MCF 10A (cell line): ENCODE measurements around the gene BRI3BP. TPM values are rescaled to one million over a fixed set of nuclear protein-coding genes. Genes with fewer than 3 reads are reported as not detected.

Experiments
- BruUV-seq: library from RNA; stranded (reverse); fragments of 400-500 nt; replicated peaks from 2 replicates; lab custom pipeline; 2021; lab: Mats Ljungman, UMichigan
- CTCF ChIA-PET: fragments of 300-600 bp; sonication (Branson Sonifier 250); formaldehyde crosslinking; extraction: SDS; loops from one replicate; lab custom pipeline; 2021; ENCODE audit warnings: antibody characterized with exemption, inconsistent platforms; lab: Yijun Ruan, JAX
- POLR2A ChIA-PET: fragments of 300-600, 350-650 bp; sonication (Branson Sonifier 250); formaldehyde crosslinking; extraction: SDS; loops from one replicate; lab custom pipeline; 2020; ENCODE audit warnings: antibody characterized with exemption, inconsistent platforms; lab: Yijun Ruan, JAX
- DNase-seq: peaks from one replicate; pipeline ENCODE4 v3.0.0-alpha.2; 2018; ENCODE audit not compliant: unreplicated experiment
- H3K27ac Mint-ChIP-seq: one replicate; pipeline ENCODE4 v1.8.0; 2022; ENCODE audit warnings: mild to moderate bottlenecking, low read depth, mixed read lengths; ENCODE audit not compliant: unreplicated experiment
- H3K27me3 Mint-ChIP-seq: one replicate; pipeline ENCODE4 v1.8.0; 2022; ENCODE audit warnings: mixed read lengths; ENCODE audit not compliant: insufficient read depth, unreplicated experiment
- H3K36me3 Mint-ChIP-seq: one replicate; pipeline ENCODE4 v1.8.0; 2022; ENCODE audit warnings: mild to moderate bottlenecking, moderate library complexity, mixed read lengths; ENCODE audit not compliant: insufficient read depth, unreplicated experiment
- H3K4me1 Mint-ChIP-seq: one replicate; pipeline ENCODE4 v1.8.0; 2022; ENCODE audit warnings: mixed read lengths; ENCODE audit not compliant: insufficient read depth, unreplicated experiment
- H3K4me3 Mint-ChIP-seq: one replicate; pipeline ENCODE4 v1.8.0; 2022; ENCODE audit warnings: mild to moderate bottlenecking, moderate library complexity, mixed read lengths; ENCODE audit not compliant: unreplicated experiment
- H3K9me3 Mint-ChIP-seq: one replicate; pipeline ENCODE4 v1.8.0; 2022; ENCODE audit warnings: mixed read lengths; ENCODE audit not compliant: unreplicated experiment
- CTCF ChIP-seq: fragments of 200-600 bp; IDR thresholded peaks from one replicate; pipeline ENCODE4 v1.8.0; 2022; ENCODE audit warnings: antibody characterized with exemption, mild to moderate bottlenecking; ENCODE audit not compliant: unreplicated experiment
- intact Hi-C: fragments of 100-400 bp; cut with micrococcal nuclease; formaldehyde crosslinking; loops from 2 replicates; pipeline ENCODE4 v1.14.1; 2022
- total RNA-seq: library from RNA; stranded (reverse); gene quantifications from 2 replicates; pipeline ENCODE4 v1.2.3, GENCODE V29; 2022

The BRI3BP gene
- total RNA-seq, 1 experiment from 2014 or later, result 11.9 TPM

- Mint-ChIP-seq H3K4me3 (no peak overlapping the region), H3K36me3 (peaks cover 74% of the 10 kb centered on the region), H3K4me1 (no peaks in the 10 kb centered on the region), H3K27me3 (no peaks in the 10 kb centered on the region), H3K9me3 (no peaks in the 10 kb centered on the region), H3K27ac (no peak overlapping the region)
- BruUV-seq, result no TSS peak
- TF ChIP-seq CTCF, result no peak
- CTCF ChIA-PET, result interaction anchor here (0.7 kb wide), 1 partner anchor 35 kb away, joined by 3 read pairs; no protein-coding TSS in a partner anchor
- no peak for DNase-seq
- intact Hi-C loops, result no loop called here
- POLR2A ChIA-PET, result interaction anchor here (1.2 kb wide), 1 partner anchor 18 kb away, joined by 3 read pairs; no protein-coding TSS in a partner anchor
Measured at GRCh38 chr12:124971603-124972002, 21.8 kb upstream of the BRI3BP start.

GRCh38 chr12:124972211-124972610, 21.2 kb upstream of the BRI3BP start:
- intact Hi-C loops, result no loop called here
- ChIA-PET CTCF (interaction anchor here (0.6 to 0.7 kb wide), 3 partner anchors 35 to 906 kb away, joined by 3 read pairs; no protein-coding TSS in a partner anchor), POLR2A (interaction anchor here (1.2 kb wide), 1 partner anchor 19 kb away, joined by 3 read pairs; no protein-coding TSS in a partner anchor)
- Mint-ChIP-seq H3K9me3 (no peaks in the 10 kb centered on the region), H3K27me3 (no peaks in the 10 kb centered on the region), H3K4me3 (no peak overlapping the region), H3K4me1 (no peaks in the 10 kb centered on the region), H3K36me3 (peaks cover 74% of the 10 kb centered on the region), H3K27ac (no peak overlapping the region)
- no peak for DNase-seq
- no peak for TF ChIP-seq CTCF
- BruUV-seq, result no TSS peak

GRCh38 chr12:124975276-124975675, 18.2 kb upstream of the BRI3BP start:
- Mint-ChIP-seq H3K27me3 (no peaks in the 10 kb centered on the region), H3K9me3 (no peaks in the 10 kb centered on the region), H3K4me3 (no peak overlapping the region), H3K36me3 (peaks cover 58% of the 10 kb centered on the region), H3K4me1 (no peaks in the 10 kb centered on the region), H3K27ac (no peak overlapping the region)
- BruUV-seq, result no TSS peak
- ChIA-PET CTCF (interaction anchor here (0.6 kb wide), 1 partner anchor 33 kb away, joined by 3 read pairs; no protein-coding TSS in a partner anchor), POLR2A (no interaction called here)
- intact Hi-C loops, result no loop called here
- DNase-seq, result no peak
- no peak for TF ChIP-seq CTCF

GRCh38 chr12:124976999-124977398, 16.4 kb upstream of the BRI3BP start:
- DNase-seq, result no peak
- no peak overlapping the region for H3K4me3 Mint-ChIP-seq
- H3K4me1 Mint-ChIP-seq, result no peaks in the 10 kb centered on the region
- POLR2A ChIA-PET, result no interaction called here
- intact Hi-C loops, result no loop called here
- H3K27me3 Mint-ChIP-seq, result no peaks in the 10 kb centered on the region
- H3K36me3 Mint-ChIP-seq, result peaks cover 73% of the 10 kb centered on the region
- H3K27ac Mint-ChIP-seq, result peak overlapping the region; percentile 71
- no TSS peak for BruUV-seq
- H3K9me3 Mint-ChIP-seq, result no peaks in the 10 kb centered on the region
- TF ChIP-seq CTCF, result no peak
- CTCF ChIA-PET, result no interaction called here
